Activated B cell treated with CpG ODN at 0.5 μM for 24 hours (primary cell): Measurements from ENCODE around the gene ZBTB46. TPM values are rescaled to one million over a fixed set of nuclear protein-coding genes. Genes with fewer than 3 reads are reported as not detected.

ENCODE experiments used
- ATAC-seq: fragments of 200-7000 bp; cut with Tn5 transposase; one replicate; pipeline ENCODE4 v1.10.0; 2021; ENCODE audit warnings: low read depth, mild to moderate bottlenecking, moderate library complexity
- CTCF ChIA-PET: fragments of 350-600 bp; sonication (Branson Sonifier 250); formaldehyde crosslinking; loops from one replicate; lab custom pipeline; 2021; ENCODE audit warnings: antibody characterized with exemption; lab: Charles Lee
- POLR2A ChIA-PET: fragments of 350-600 bp; sonication (Branson Sonifier 250); formaldehyde crosslinking; loops from one replicate; lab custom pipeline; 2021; ENCODE audit warnings: antibody characterized with exemption; lab: Charles Lee
- DNase-seq: peaks from one replicate; pipeline ENCODE4 v3.0.0; 2022
- H3K27ac Mint-ChIP-seq: one replicate; pipeline ENCODE4 v1.8.0; 2020; ENCODE audit warnings: mixed read lengths
- H3K27me3 Mint-ChIP-seq: one replicate; pipeline ENCODE4 v1.8.0; 2021; ENCODE audit warnings: mixed read lengths
- H3K36me3 Mint-ChIP-seq: one replicate; pipeline ENCODE4 v1.8.0; 2021; ENCODE audit warnings: low read depth, mixed read lengths
- H3K4me1 Mint-ChIP-seq: one replicate; pipeline ENCODE4 v1.8.0; 2021; ENCODE audit warnings: mixed read lengths
- H3K4me3 Mint-ChIP-seq: one replicate; pipeline ENCODE4 v1.8.0; 2020; ENCODE audit warnings: mild to moderate bottlenecking, mixed read lengths
- H3K9me3 Mint-ChIP-seq: one replicate; pipeline ENCODE4 v1.8.0; 2020; ENCODE audit warnings: mixed read lengths
- CTCF ChIP-seq: fragments of 200-600 bp; IDR thresholded peaks from one replicate; pipeline ENCODE4 v1.8.0; 2022; ENCODE audit warnings: antibody characterized with exemption, mild to moderate bottlenecking
- intact Hi-C: fragments of 100-400 bp; cut with micrococcal nuclease; formaldehyde crosslinking; loops from one replicate; pipeline ENCODE4 v1.15.1; 2024
- total RNA-seq: library from RNA; stranded (reverse); gene quantifications from 2 replicates; pipeline ENCODE4 v1.2.3, GENCODE V29; 2022

Gene ZBTB46
- total RNA-seq, 1 donor from 2014 or later = 0.49 TPM

DNA sequence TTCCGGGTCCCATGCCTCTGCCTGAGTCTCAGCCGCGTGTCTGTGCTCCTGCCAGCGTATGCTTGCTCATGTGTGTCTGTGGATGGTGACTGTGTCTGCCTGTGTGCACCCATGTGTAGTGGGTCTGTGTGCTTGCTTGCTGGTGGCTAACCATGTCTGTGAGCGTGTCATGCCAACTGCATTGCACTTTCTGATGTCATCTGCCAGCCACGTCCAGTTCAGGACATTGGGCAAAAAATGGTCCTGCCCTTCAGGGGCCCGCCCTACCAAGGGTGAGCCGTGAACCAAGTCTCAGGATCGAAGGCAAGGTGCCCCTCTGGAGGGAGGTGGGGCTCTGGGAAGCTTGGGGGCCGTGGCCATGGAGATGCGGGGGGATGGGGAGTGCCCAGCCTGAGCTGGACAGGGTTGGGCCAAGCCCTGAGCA is 9.4 kb upstream of the ZBTB46 start:
- TF ChIP-seq CTCF = no peak
- intact Hi-C loops = no loop called here
- no peaks in the 10 kb centered on the region for H3K9me3 Mint-ChIP-seq
- DNase-seq = no peak
- CTCF ChIA-PET = no interaction called here
- ATAC-seq = no peak
- POLR2A ChIA-PET = no interaction called here
- H3K4me3 Mint-ChIP-seq = no peak overlapping the region
- H3K4me1 Mint-ChIP-seq = peaks cover 23% of the 10 kb centered on the region
- no peak overlapping the region for H3K27ac Mint-ChIP-seq
- no peaks in the 10 kb centered on the region for H3K36me3 Mint-ChIP-seq
- H3K27me3 Mint-ChIP-seq = peaks cover 19% of the 10 kb centered on the region

GRCh38 chr20:63839620-63840019 is 8.6 kb upstream of the ZBTB46 start:
- TF ChIP-seq CTCF = no peak
- CTCF ChIA-PET = no interaction called here
- Mint-ChIP-seq H3K9me3 (no peaks in the 10 kb centered on the region), H3K27ac (no peak overlapping the region), H3K27me3 (peaks cover 16% of the 10 kb centered on the region), H3K4me3 (no peak overlapping the region), H3K36me3 (no peaks in the 10 kb centered on the region), H3K4me1 (peaks cover 23% of the 10 kb centered on the region)
- POLR2A ChIA-PET = no interaction called here
- intact Hi-C loops = no loop called here
- DNase-seq = no peak
- ATAC-seq = no peak

- H3K4me1 Mint-ChIP-seq = peaks cover 14% of the 10 kb centered on the region
- intact Hi-C loops = no loop called here
- no peaks in the 10 kb centered on the region for H3K36me3 Mint-ChIP-seq
- H3K27me3 Mint-ChIP-seq = peaks cover 4% of the 10 kb centered on the region
- POLR2A ChIA-PET = no interaction called here
- H3K4me3 Mint-ChIP-seq = no peak overlapping the region
- no peaks in the 10 kb centered on the region for H3K9me3 Mint-ChIP-seq
- TF ChIP-seq CTCF = no peak
- no peak for DNase-seq
- H3K27ac Mint-ChIP-seq = no peak overlapping the region
- ATAC-seq = no peak
- CTCF ChIA-PET = no interaction called here
Measured at GRCh38 chr20:63837479-63837878, 6.4 kb upstream of the ZBTB46 start.

GRCh38 chr20:63836458-63837344 is 5.6 kb upstream of the ZBTB46 start:
- no peak for TF ChIP-seq CTCF
- POLR2A ChIA-PET = no interaction called here
- H3K36me3 Mint-ChIP-seq = no peaks in the 10 kb centered on the region
- ATAC-seq (no peak), DNase-seq (no peak)
- CTCF ChIA-PET = interaction anchor here (0.9 kb wide), 1 partner anchor 51 kb away, joined by 3 read pairs; no protein-coding TSS in a partner anchor
- peaks cover 6% of the 10 kb centered on the region for H3K4me1 Mint-ChIP-seq
- no peak overlapping the region for H3K4me3 Mint-ChIP-seq
- intact Hi-C loops = no loop called here
- no peak overlapping the region for H3K27ac Mint-ChIP-seq
- no peaks in the 10 kb centered on the region for H3K27me3 Mint-ChIP-seq
- no peaks in the 10 kb centered on the region for H3K9me3 Mint-ChIP-seq

DNA sequence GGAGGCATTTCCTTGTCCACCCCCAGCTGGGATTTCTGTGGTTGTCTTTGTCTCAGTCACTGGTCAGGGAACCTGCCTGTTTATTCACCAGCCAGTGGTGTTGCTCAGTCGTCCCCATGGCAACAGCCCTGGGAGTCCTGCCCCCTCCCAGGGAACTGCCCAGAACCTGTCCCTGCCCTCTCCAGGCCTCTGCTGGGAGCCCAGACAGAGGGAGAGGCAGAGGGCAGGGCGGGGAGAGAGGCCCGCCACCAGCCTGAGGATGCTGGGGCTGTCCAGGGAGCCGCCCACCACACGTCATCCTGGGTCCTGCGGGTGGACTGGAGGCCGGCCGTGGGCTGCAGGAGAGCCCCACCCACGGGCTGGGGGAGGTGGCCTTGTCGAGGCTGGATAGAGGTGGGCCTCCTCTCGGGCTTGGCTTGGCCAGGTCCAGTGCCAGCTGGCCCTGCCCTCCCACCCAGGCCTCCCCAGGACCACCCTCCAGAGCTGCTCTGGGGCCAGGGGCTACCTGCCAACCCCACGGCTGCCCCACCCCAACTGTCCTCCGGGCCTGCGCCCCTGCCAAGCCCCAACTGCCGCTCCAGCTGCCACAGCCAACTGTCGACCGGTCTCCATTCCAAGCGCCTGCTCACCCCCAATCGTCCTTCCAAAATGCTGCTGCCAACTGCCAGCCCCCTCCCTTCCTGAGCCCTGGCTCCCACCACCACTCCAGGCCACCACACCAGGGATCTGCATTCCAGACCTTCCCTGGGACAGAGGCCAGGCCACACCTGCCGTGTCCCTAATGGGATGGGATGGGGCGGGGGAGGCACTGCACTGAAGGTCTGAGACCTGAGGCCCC is 4.2 kb upstream of the ZBTB46 start:
- POLR2A ChIA-PET = interaction anchor here (0.6 kb wide), 1 partner anchor 96 kb away, joined by 3 read pairs; no protein-coding TSS in a partner anchor
- intact Hi-C loops = no loop called here
- ATAC-seq = no peak
- DNase-seq = no peak
- Mint-ChIP-seq H3K27ac (no peak overlapping the region), H3K4me1 (peaks cover under 1% of the 10 kb centered on the region), H3K4me3 (no peak overlapping the region), H3K27me3 (no peaks in the 10 kb centered on the region), H3K9me3 (no peaks in the 10 kb centered on the region), H3K36me3 (no peaks in the 10 kb centered on the region)
- CTCF ChIA-PET = no interaction called here
- TF ChIP-seq CTCF = no peak
